H7 (cell line): ENCODE measurements around the gene RBM12. TPM values are rescaled to one million over a fixed set of nuclear protein-coding genes. Genes with fewer than 3 reads are reported as not detected.

Experiments used
- DNase-seq: peaks from one replicate; pipeline ENCODE4 v3.0.0; 2012
- H3K27me3 ChIP-seq: 2 replicates; pipeline ENCODE4 v1.6.0; 2011; ENCODE audit warnings: mild to moderate bottlenecking, low read length; ENCODE audit not compliant: control insufficient read depth, insufficient read depth
- H3K36me3 ChIP-seq: replicated peaks from 2 replicates; pipeline ENCODE4 v1.5.1; 2011; ENCODE audit warnings: low read length; ENCODE audit not compliant: control insufficient read depth, insufficient read depth
- H3K4me3 ChIP-seq: 2 replicates; pipeline ENCODE4 v1.5.1; 2011; ENCODE audit warnings: low read depth, mild to moderate bottlenecking, control low read depth, low read length, moderate library complexity; ENCODE audit not compliant: insufficient read depth
- total RNA-seq: library from RNA; depleted of rRNA; stranded (reverse); fragments of >200 nt; shearing (Covaris generic); gene quantifications from 2 replicates; pipeline ENCODE4 v1.2.3, GENCODE V29; 2014

RBM12 gene
- total RNA-seq, 1 experiment from 2014 or later: 49.5 TPM

GRCh38 chr20:35681960-35682359 is 17.3 kb upstream of the RBM12 start:
- peaks cover 1% of the 10 kb centered on the region; the same call in 1 of the 2 replicates for H3K36me3 ChIP-seq
- no peaks in the 10 kb centered on the region for H3K27me3 ChIP-seq
- H3K4me3 ChIP-seq: no peak overlapping the region
- no peak for DNase-seq

GRCh38 chr20:35680452-35681183 is 15.9 kb upstream of the RBM12 start:
- Histone ChIP-seq H3K27me3 (no peaks in the 10 kb centered on the region), H3K36me3 (peaks cover 1% of the 10 kb centered on the region; the same call in 1 of the 2 replicates), H3K4me3 (no peak overlapping the region)
- no peak for DNase-seq

- H3K36me3 ChIP-seq: peaks cover 11% of the 10 kb centered on the region
- no peak overlapping the region for H3K4me3 ChIP-seq
- H3K27me3 ChIP-seq: no peaks in the 10 kb centered on the region
- DNase-seq: no peak
Observed at GRCh38 chr20:35674921-35675320, 10.2 kb upstream of the RBM12 start.

GRCh38 chr20:35673884-35674283 is 9.2 kb upstream of the RBM12 start:
- DNase-seq: no peak
- peaks cover 14% of the 10 kb centered on the region for H3K36me3 ChIP-seq
- no peak overlapping the region for H3K4me3 ChIP-seq
- no peaks in the 10 kb centered on the region for H3K27me3 ChIP-seq

GRCh38 chr20:35669681-35670080 is 5.0 kb upstream of the RBM12 start:
- Histone ChIP-seq H3K36me3 (peaks cover 13% of the 10 kb centered on the region), H3K4me3 (no peak overlapping the region), H3K27me3 (no peaks in the 10 kb centered on the region)
- DNase-seq: no peak

GRCh38 chr20:35669221-35669620 is 4.5 kb upstream of the RBM12 start:
- Histone ChIP-seq H3K36me3 (peaks cover 9% of the 10 kb centered on the region), H3K27me3 (no peaks in the 10 kb centered on the region), H3K4me3 (no peak overlapping the region)
- DNase-seq: no peak

GRCh38 chr20:35665949-35666288 is 1.2 kb upstream of the RBM12 start:
- Histone ChIP-seq H3K4me3 (no peak overlapping the region), H3K36me3 (peaks cover 3% of the 10 kb centered on the region), H3K27me3 (no peaks in the 10 kb centered on the region)
- no peak for DNase-seq

GRCh38 chr20:35663516-35664465 is 909 bp downstream of the RBM12 start:
- Histone ChIP-seq H3K27me3 (no peaks in the 10 kb centered on the region), H3K4me3 (peak overlapping the region; percentile 96), H3K36me3 (no peaks in the 10 kb centered on the region)
- peak; percentile 76 for DNase-seq

GRCh38 chr20:35662551-35662950 is 2.1 kb downstream of the RBM12 start:
- Histone ChIP-seq H3K27me3 (no peaks in the 10 kb centered on the region), H3K4me3 (no peak overlapping the region), H3K36me3 (no peaks in the 10 kb centered on the region)
- no peak for DNase-seq

GRCh38 chr20:35661908-35662307 is 2.8 kb downstream of the RBM12 start:
- H3K36me3 ChIP-seq: no peaks in the 10 kb centered on the region
- H3K4me3 ChIP-seq: no peak overlapping the region
- DNase-seq: no peak
- H3K27me3 ChIP-seq: no peaks in the 10 kb centered on the region

GRCh38 chr20:35661053-35661452 is 3.6 kb downstream of the RBM12 start:
- Histone ChIP-seq H3K27me3 (no peaks in the 10 kb centered on the region), H3K4me3 (no peak overlapping the region), H3K36me3 (no peaks in the 10 kb centered on the region)
- no peak for DNase-seq

- Histone ChIP-seq H3K36me3 (no peaks in the 10 kb centered on the region; the same call in 1 of the 2 replicates), H3K4me3 (no peak overlapping the region), H3K27me3 (no peaks in the 10 kb centered on the region)
- no peak for DNase-seq
Observed at GRCh38 chr20:35660122-35660937, 4.4 kb downstream of the RBM12 start.

GRCh38 chr20:35657271-35657670 is 7.4 kb downstream of the RBM12 start:
- no peaks in the 10 kb centered on the region for H3K27me3 ChIP-seq
- peaks cover 10% of the 10 kb centered on the region for H3K36me3 ChIP-seq
- DNase-seq: no peak
- no peak overlapping the region for H3K4me3 ChIP-seq

- Histone ChIP-seq H3K27me3 (no peaks in the 10 kb centered on the region), H3K36me3 (peaks cover 10% of the 10 kb centered on the region), H3K4me3 (no peak overlapping the region)
- no peak for DNase-seq
Observed at GRCh38 chr20:35654415-35654814, 10.3 kb downstream of the RBM12 start.
